Chondrocyte (in vitro differentiated cells): ENCODE data around the gene SBNO2. TPM values are rescaled to one million over a fixed set of nuclear protein-coding genes. Genes with fewer than 3 reads are reported as not detected.

ENCODE experiments used
- DNase-seq: peaks from one replicate; pipeline ENCODE4 v3.0.0; 2021; ENCODE audit warnings: mixed read lengths, low spot score
- H3K27ac Mint-ChIP-seq: one replicate; pipeline ENCODE4 v1.8.0; 2021; ENCODE audit warnings: mild to moderate bottlenecking, moderate library complexity, mixed read lengths; ENCODE audit not compliant: unreplicated experiment
- H3K27me3 Mint-ChIP-seq: 2 replicates; pipeline ENCODE4 v1.8.0; 2021; ENCODE audit warnings: low read depth, mixed read lengths
- H3K36me3 Mint-ChIP-seq: 2 replicates; pipeline ENCODE4 v1.8.0; 2021; ENCODE audit warnings: low read depth, mixed read lengths
- H3K4me1 Mint-ChIP-seq: 2 replicates; pipeline ENCODE4 v1.8.0; 2021; ENCODE audit warnings: low read depth, mild to moderate bottlenecking, mixed read lengths
- H3K4me3 Mint-ChIP-seq: one replicate; pipeline ENCODE4 v1.8.0; 2021; ENCODE audit warnings: mild to moderate bottlenecking, moderate library complexity, mixed read lengths; ENCODE audit not compliant: unreplicated experiment
- H3K9me3 Mint-ChIP-seq: 2 replicates; pipeline ENCODE4 v1.8.0; 2021; ENCODE audit warnings: low read depth, mixed read lengths
- total RNA-seq: library from RNA; stranded (reverse); gene quantifications from 3 replicates; pipeline ENCODE4 v1.2.1, GENCODE V29; 2021
- TF ChIP-seq, protein P1 (sequence below): fragments of 200-600 bp; sonication (generic); IDR thresholded peaks from 2 replicates; pipeline ENCODE4 v1.5.0; 2021; ENCODE audit warnings: antibody characterized with exemption, mild to moderate bottlenecking, moderate library complexity

SBNO2 gene
- total RNA-seq, 1 donor from 2014 or later: 45.6 TPM

DNA sequence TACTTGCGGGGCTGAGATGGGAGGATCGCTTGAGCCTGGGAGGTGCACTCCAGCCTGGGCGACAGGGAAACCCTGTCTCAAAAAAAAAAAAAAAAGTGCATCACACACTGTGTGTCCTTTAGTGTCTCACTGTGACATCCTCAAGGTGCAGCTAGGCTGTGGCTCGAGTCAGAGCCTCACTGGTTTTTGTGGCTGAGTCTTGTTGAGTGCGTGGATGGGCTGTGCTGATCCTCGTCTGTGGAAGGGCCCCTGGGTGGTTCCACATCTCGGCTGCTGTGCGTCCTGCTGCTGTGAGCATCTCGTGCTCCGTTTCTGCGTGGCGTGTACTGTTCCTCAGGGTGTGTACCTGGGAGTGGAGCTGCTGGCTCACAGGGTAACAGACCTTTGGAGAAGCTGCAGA is 42.7 kb upstream of the SBNO2 start:
- Mint-ChIP-seq H3K36me3 (peaks cover 4% of the 10 kb centered on the region), H3K4me1 (peaks cover 41% of the 10 kb centered on the region), H3K27me3 (no peaks in the 10 kb centered on the region), H3K4me3 (no peak overlapping the region), H3K27ac (no peak overlapping the region), H3K9me3 (no peaks in the 10 kb centered on the region)
- DNase-seq: no peak
- TF ChIP-seq, protein P1, sequence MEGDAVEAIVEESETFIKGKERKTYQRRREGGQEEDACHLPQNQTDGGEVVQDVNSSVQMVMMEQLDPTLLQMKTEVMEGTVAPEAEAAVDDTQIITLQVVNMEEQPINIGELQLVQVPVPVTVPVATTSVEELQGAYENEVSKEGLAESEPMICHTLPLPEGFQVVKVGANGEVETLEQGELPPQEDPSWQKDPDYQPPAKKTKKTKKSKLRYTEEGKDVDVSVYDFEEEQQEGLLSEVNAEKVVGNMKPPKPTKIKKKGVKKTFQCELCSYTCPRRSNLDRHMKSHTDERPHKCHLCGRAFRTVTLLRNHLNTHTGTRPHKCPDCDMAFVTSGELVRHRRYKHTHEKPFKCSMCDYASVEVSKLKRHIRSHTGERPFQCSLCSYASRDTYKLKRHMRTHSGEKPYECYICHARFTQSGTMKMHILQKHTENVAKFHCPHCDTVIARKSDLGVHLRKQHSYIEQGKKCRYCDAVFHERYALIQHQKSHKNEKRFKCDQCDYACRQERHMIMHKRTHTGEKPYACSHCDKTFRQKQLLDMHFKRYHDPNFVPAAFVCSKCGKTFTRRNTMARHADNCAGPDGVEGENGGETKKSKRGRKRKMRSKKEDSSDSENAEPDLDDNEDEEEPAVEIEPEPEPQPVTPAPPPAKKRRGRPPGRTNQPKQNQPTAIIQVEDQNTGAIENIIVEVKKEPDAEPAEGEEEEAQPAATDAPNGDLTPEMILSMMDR: no peak

- Mint-ChIP-seq H3K4me3 (peak overlapping the region; percentile 16), H3K27me3 (no peaks in the 10 kb centered on the region), H3K9me3 (no peaks in the 10 kb centered on the region), H3K4me1 (peaks cover 48% of the 10 kb centered on the region), H3K27ac (peak overlapping the region; percentile 80), H3K36me3 (peaks cover 4% of the 10 kb centered on the region)
- no peak for DNase-seq
- TF ChIP-seq, protein P1: no peak
Observed at GRCh38 chr19:1214862-1215731, 41.0 kb upstream of the SBNO2 start.

DNA sequence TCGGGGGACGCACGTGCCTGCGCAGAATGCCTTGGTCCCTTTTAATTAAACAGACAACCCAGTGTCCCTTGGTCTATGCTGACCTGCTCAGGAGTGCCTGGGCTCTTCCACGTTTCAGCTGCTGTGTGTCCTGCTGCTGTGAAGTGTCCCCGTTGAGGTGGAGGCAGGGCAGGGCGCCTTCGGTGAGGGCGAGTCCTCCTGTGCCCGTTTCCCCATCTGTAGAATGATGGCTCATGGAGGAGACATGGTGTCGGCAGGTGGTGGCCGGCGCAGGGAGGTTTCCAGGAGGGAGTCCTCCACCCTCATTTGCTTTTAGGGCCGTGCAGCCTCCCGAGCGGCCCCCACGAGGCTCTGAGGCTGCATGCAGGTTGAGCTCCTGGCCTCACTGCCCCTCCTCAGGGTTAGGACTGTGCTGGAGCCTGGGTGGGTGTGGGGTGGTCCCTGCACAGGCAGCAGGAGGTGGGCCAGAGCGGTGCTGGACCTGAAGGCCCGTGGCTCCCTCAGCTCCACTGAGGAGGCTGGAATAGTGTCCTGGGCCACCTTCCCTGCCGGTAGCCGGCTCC is 40.3 kb upstream of the SBNO2 start:
- TF ChIP-seq, protein P1: no peak
- Mint-ChIP-seq H3K4me3 (no peak overlapping the region), H3K9me3 (no peaks in the 10 kb centered on the region), H3K27me3 (no peaks in the 10 kb centered on the region), H3K36me3 (peaks cover 4% of the 10 kb centered on the region), H3K27ac (peak overlapping the region; percentile 91), H3K4me1 (peaks cover 55% of the 10 kb centered on the region)
- no peak for DNase-seq

DNA sequence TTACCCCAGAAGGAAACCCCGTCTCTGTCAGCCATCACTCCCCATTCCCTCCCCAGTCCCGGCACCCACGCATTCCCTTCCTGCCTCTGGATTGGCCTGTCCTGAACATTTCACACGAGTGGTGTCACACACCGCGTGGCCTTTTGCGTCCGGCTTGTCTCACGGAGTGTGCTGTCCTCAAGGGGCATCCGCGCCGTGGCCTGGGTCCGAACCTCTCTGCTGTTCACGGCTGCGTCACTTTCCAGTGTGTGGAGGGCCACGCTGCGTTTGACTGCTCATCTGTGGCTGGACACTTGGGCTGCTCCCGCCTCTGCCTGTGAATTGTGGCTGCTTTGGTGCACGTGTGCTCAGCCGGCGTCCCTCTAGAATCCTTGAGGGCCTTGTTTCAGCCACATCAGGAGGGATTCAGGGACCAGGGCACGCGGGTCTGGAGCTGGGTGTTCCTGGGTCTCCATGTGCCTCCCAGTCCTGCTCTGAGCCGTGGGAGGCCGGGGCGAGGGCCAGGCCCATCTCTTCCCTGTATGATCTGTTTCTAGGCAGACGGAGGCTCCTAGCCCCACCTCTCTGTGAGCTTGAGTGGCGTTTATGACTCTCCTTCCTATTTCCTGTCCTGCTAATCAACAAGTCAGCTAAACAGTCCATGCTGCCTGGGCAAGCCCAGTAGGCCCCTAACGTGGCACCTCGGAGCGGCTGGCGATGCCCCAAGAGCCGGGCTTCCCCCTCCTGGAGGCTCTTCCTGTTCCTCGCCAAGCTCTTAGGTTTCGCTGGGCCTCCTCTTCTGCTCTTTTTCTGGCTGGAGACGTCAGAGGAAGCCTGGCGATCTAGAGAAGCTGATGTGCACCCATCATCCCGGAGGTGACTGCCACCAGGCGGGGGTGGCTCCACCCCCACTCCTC is 39.6 kb upstream of the SBNO2 start:
- peak; percentile 86 for DNase-seq
- Mint-ChIP-seq H3K9me3 (no peaks in the 10 kb centered on the region), H3K4me1 (peaks cover 59% of the 10 kb centered on the region), H3K27me3 (no peaks in the 10 kb centered on the region), H3K4me3 (peak overlapping the region; percentile 25), H3K36me3 (peaks cover 4% of the 10 kb centered on the region), H3K27ac (peak overlapping the region; percentile 91)
- TF ChIP-seq, protein P1: no peak
